HepG2 (cell line): ENCODE data around the gene GPR32.

ENCODE experiments used
- ATF7 ChIP-seq, 2 experiments: fragments of 450-650 bp in 1 of 2; sonication (generic) in 1 of 2; formaldehyde crosslinking in 1 of 2; IDR thresholded peaks; 2 replicates each; pipeline versions ENCODE4 v1.4.0 to v1.6.1; 2016 to 2020; ENCODE audit warnings: antibody characterized with exemption in 1 of 2, mild to moderate bottlenecking in 1 of 2, missing genetic modification reagents in 1 of 2
- CTCF ChIP-seq: sonication (generic); formaldehyde crosslinking; IDR thresholded peaks from 2 replicates; pipeline ENCODE4 v1.5.0; 2020; ENCODE audit warnings: mild to moderate bottlenecking, missing genetic modification reagents, moderate library complexity
- NFE2L2 ChIP-seq: fragments of 150-350 bp; IDR thresholded peaks from 2 replicates; pipeline ENCODE4 v1.6.1; 2014; ENCODE audit warnings: low read length
- REST ChIP-seq, 2 experiments: IDR thresholded peaks; 2 replicates each; pipeline ENCODE4 v1.6.1; 2011 to 2012; ENCODE audit warnings: low read length in 2 of 2, borderline replicate concordance in 1 of 2, low read depth in 1 of 2, mild to moderate bottlenecking in 1 of 2, moderate library complexity in 1 of 2
- ZNF792 ChIP-seq: IDR thresholded peaks from 2 replicates; pipeline ENCODE4 v1.6.1; 2016

- TF ChIP-seq NFE2L2 (no peak), ZNF792 (CRISPR knock-in tag) (no peak), REST (IDR thresholded peaks at IDR 0.05; ENCODE audit: borderline replicate concordance in 1 of 2, low read depth in 1 of 2, low read length in 2 of 2) (no peak), ATF7 (IDR thresholded peaks at IDR 0.05) (no peak), ATF7 (CRISPR knock-in tag; IDR thresholded peaks at IDR 0.05) (no peak), CTCF (CRISPR knock-in tag) (no peak)
Observed at GRCh38 chr19:50820549-50821247, 50.4 kb downstream of the GPR32 start.
